GM12873 (cell line): ENCODE data around the gene SNX24.

Experiments used
- CTCF ChIP-seq: IDR thresholded peaks from 2 replicates; pipeline ENCODE4 v1.5.1; 2012; ENCODE audit warnings: low read depth, mild to moderate bottlenecking, moderate library complexity, low read length, control low read depth; ENCODE audit not compliant: insufficient read depth; ENCODE audit errors: missing control alignments

Gene SNX24

GRCh38 chr5:122836947-122837346 is 8.5 kb upstream of the SNX24 start:
- TF ChIP-seq CTCF = no peak

- no peak for TF ChIP-seq CTCF
These were observed 5.7 kb upstream of the SNX24 start for GRCh38 chr5:122839731-122840130.

- no peak for TF ChIP-seq CTCF
These were observed 3.3 kb upstream of the SNX24 start for GRCh38 chr5:122842016-122842580.

- no peak for TF ChIP-seq CTCF
These were observed 1.1 kb upstream of the SNX24 start for GRCh38 chr5:122844136-122844909.

GRCh38 chr5:122844910-122845228 is 544 bp upstream of the SNX24 start:
- TF ChIP-seq CTCF = no peak

GRCh38 chr5:122846051-122846550 is 688 bp downstream of the SNX24 start:
- TF ChIP-seq CTCF = no peak

- TF ChIP-seq CTCF = no peak
These were observed 2.3 kb downstream of the SNX24 start for GRCh38 chr5:122847687-122848081.
